NCI-H446 treated with DMSO at 0.1 percent for 48 hours (cell line): ENCODE data around the gene CDCP1.

Experiments used
- DNase-seq: peaks from one replicate; lab custom pipeline; 2025; lab: John Stamatoyannopoulos, UW

CDCP1 gene

DNA sequence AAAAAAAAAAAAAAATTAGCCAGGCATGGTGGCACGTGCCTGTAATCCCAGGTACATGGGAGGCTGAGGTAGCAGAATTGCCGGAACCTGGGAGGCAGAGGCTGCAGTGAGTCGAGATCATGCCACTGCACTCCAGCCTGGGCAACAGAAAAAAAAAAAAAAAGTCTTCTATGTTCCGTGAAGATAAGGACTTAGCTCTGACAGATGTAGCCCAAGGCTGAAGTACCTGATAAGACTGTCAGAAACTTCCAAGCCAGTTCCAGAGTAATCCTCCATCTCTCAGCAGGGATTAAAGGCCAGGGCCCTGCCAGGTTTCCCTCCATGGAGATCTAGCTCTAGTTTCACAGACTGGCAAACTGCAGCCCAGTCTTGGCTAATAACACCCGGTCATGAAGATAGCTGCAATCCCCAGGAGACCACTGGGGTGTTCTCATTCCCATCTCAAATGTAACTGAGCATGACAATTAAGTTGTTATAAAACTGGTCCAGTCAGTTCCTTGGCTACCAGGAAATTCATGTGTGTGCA lies 8.5 kb downstream of the CDCP1 start:
- no peak for DNase-seq

DNA sequence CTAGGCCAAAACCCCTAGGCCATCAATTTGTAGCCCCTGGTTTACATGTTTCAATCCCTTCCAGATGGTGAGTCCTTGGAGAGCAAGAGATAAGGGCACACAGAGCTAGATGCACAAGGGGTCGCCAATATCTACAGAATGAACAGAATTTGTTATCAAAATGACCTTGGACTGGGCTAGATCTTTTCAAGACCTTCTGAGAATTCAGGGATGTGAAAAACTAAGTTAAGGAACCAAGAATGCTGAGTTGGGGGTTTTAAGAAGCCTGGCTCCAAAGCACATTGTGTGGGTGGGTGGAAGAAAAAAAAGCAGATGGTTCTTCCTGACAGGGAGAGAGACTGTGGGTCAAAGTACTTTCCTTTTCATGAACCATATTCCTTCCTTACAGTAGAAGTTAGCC lies 10.2 kb downstream of the CDCP1 start:
- no peak for DNase-seq

DNA sequence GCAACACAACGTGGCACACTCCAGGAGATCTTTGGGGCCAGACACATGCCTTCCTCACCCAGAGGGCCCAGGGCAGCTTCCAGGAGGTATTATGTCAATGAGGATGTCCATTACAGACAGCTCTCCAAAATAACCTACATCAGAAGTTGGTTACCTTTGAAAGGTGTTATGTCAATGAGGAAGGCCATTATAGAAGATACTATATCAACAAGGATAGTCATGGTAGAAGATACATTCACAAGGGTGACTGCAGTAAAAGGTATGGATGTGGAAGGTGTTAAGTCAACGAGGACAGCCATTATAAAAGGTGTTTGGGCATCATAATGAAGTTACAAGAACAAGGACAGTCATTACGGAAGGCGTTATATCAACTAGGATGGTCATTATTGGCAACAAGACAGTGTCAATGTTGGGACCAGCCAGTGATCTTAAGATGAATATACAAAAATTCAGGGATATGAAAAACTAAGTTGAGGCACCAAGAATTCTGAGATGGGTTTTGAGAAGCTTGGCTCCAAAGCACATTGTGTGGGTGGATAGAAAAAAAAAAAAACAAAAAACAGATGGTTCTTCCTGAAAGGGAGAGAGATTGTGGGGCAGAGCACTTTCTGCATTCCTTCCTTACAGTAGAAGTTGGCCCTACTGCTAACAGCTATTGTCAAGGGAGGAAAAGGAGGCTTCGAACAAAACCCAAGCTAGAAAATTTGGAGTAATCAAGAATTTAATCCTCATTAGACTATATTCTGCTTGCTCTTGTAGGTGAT lies 11.2 kb downstream of the CDCP1 start:
- no peak for DNase-seq

DNA sequence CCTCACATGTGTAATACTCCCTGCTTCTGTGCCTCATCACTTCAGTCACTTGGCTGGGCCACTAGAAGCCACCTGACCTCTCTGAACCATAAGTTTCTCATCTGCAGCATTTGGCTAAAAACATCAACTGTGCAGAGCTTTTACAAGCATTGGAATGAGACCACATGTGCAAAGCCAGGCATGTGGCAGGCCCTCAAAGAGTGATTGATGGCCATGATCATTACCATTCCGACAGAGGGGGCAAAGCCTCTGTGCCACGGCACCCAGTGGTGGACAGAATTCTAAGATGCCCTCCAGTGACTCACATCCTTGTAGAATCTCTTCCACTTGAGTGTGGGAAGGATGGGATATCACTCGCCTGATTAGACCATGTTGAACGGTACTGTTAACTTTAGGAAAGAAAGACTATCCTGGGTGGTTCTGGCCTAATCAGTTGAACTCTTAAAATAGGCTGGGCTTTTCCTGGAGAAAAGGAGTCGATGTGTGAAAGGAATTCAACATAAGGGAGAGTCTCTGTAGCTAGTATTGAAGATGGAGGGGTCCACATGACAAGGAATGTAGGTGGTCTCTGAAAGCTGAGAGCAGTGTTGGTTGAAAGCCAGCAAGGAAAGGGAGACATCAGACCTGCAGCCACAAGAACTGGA lies 13.5 kb downstream of the CDCP1 start:
- DNase-seq, result no peak

DNA sequence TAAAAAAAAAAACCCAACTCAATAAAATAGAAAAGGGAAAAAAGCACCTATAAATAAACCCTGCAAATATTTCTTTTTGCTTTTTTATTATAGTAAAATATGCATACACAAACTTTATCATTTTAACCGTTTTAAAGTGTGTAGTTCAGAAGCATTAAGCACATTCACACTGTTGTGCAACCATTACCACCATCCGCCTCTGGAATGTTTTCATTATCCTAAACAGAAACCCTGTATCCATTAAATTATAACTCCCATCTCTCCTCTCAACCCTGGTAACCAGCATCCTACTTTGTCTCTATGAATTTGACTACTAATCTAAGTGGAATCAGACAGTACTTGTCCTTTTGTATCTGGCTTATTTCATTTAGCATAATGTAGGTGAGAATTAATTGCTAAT lies 15.0 kb downstream of the CDCP1 start:
- DNase-seq, result no peak

DNA sequence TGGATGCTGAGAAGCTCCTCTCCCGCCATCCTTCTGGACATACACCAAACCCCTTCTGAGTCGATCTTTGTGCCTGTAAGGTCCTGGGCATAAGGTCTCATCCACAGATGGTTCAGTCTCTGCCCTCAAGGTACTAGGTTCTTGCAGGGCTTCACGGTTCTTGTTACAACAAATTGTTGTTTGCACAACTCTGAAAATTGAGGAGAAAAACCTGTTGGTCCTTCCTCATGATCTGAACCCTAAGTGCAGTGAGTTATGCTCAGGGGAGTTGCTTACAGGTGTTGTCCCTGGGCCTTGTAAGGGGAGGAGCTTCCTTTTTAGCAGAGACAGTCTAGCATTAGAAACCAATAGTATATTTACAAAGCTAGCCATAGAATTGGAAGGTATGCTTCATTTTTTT lies 15.7 kb downstream of the CDCP1 start:
- no peak for DNase-seq

DNA sequence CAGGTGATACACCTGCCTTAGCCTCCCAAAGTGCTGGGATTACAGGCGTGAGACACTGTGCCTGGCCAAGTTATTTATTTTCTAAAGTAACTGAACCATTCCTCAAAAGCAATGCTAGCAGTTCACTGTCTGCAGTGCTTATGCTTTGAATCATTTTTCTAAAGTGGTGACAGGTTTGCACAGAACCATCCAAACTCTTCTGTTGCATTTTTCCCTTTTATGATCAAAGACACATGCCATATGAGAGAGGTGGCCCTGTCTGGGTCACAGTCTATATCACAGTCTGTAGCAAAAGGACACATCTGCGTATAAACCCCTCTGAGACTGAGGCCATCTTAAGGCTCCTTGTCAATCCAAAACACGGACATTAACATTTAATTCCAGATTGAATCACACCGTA lies 17.2 kb downstream of the CDCP1 start:
- no peak for DNase-seq

DNA sequence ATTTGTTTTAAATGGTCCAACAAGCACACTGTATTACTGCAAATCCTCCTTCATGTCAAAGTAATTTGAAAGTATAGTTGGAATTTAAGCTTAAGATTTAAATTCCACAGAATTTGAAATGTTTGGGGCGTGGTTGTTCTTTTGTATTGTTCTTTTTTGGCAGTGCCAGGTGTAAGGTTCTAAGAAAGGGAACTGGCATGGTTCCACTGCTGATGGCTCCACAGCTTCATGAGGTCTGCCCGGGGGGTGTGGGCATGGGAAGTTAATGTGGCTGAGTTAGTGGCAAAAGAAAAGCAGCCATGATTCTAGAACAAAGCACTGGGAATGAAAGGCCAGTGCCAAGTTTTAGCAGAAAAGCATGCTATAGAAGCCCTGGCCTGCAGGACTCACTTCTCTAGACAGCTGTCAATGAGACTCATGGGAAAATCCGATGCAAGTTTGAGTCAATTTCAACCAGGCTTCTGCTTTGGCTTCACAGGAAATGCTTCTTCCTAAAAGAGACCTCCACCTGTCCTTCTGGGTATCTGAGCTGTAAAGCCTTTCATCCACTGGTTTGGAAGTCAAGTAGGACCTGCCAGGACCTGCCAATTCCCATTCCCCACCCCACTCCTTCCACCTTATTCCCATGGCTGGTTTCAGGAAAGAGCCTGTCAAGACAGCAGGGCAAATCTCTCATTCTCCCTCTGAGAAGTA lies 18.9 kb downstream of the CDCP1 start:
- no peak for DNase-seq

DNA sequence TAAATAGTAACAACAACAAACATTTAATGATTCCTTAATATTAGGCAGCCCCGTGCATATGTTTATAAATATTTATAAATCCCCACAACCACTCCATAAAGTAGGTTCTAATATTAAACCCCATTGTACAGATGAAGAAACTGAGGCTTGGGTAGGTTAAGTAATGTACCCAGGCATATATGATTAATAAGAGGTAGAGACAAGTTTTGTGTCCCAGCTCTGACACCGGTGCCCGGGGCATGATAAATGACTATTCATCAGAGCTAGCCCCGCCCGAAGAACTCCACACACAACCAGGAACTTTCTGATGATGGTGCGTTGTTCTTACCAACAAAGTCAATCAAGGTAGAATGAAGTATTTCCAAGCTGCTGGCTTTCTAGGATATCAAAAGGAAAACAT lies 19.4 kb downstream of the CDCP1 start:
- no peak for DNase-seq

DNA sequence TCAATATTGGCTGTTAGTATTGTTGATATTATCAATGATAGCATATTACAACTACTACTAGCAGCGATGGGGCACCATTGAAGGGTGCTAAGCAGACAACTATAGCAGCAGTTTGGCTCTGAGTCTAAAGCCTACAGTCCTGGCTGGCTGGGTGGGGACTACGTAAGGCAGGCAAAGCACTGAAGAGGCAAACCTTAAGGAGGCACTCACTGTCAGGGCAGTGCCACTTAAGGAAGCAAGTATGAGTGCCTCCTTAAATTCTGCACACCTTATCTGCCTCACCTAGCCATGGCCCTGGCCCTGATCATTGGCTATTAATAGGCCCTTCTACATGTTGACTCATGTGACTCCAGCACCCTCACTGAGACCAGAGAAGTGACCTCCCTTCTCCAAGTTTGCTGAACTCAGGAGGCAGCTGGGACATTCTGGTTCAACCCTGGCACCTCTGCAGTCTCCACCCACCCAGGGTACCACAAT lies 20.6 kb downstream of the CDCP1 start:
- no peak for DNase-seq

DNA sequence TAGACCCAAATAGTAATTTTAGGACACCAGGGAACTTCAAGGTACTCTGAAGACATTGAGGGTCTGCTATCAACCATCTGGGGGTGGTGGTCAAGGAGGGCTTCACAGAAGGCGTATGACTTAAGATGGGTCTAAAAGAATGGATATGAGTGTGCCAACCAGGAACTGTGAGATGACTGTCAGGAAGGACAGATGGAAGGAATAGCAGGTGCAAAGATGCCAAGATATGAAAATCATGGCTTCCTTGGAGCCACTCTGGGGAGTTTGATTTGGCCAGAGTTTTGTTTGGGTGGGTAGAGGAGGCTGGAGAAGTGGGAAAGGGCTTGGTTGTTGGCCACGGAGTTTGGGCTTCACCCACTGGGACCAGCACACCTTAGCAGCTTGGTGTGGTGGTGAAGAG lies 21.2 kb downstream of the CDCP1 start:
- DNase-seq, result no peak

DNA sequence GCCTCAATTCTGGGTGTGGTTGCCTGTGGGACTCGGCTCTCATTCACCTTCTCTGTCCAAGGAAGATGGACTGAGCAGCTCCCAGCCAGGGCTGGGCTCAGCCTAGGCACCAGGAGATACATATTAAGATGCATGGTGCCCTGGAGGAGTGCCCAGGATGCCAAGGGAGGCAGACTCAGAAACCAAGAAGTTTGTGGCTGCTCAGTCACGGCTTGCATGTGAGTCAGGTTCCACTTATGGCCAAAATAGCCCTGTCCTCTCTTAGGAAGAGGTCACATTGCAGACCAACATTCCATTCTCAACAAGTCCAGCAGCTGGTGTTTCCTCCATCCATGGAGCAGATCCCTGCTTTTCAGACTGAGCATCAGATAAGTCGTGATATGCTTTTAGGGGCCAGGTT lies 21.8 kb downstream of the CDCP1 start:
- no peak for DNase-seq

DNA sequence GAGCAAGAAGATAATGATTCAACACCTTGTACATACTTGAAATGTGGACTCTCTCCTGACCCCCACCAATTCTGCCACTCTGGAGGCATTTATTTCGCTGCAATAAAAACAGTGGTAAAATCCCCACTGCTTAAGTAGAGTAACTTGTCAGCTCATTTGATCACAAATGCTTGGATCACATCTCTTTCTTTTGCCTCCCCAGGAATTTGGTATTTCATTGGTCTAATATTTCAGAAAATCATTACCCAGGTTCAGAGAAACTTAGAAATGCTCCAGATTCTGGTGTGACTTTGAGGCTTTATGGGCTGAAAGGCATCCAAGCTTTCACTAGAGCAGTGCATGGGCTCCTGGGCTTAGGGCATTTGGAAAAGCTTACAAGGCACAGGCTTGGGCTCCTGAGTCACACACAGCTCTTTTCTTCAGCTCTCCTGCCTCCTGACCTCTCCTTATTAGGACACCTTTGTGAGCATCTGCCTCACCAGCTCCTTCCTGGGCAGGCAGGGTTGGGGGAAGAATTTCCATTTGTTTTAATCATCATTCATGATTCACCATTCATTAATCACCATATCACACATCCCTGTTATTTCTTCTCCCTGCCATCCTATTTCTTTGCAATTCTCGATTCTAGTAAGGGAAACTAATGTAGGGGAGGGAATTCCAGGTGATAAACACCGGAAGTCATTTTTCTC lies 22.5 kb downstream of the CDCP1 start:
- no peak for DNase-seq

DNA sequence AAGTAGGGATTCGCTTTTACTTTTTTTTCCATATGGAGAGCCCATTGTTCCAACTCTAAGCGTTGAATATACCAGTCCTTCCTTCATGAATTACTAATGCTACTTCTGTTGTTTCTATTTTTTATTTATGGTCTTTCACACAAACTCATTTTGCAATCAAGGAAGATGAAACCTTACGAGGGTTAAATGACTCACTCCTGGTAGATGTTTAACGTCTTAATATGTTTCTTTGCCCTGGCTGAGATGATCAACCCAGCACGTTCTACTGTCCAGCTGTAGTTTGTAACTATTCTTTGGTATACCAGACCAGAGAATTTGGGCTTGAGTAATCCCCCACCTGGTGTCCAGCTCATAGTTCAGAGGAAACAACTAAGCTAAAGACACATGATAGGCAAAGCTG lies 23.1 kb downstream of the CDCP1 start:
- no peak for DNase-seq

DNA sequence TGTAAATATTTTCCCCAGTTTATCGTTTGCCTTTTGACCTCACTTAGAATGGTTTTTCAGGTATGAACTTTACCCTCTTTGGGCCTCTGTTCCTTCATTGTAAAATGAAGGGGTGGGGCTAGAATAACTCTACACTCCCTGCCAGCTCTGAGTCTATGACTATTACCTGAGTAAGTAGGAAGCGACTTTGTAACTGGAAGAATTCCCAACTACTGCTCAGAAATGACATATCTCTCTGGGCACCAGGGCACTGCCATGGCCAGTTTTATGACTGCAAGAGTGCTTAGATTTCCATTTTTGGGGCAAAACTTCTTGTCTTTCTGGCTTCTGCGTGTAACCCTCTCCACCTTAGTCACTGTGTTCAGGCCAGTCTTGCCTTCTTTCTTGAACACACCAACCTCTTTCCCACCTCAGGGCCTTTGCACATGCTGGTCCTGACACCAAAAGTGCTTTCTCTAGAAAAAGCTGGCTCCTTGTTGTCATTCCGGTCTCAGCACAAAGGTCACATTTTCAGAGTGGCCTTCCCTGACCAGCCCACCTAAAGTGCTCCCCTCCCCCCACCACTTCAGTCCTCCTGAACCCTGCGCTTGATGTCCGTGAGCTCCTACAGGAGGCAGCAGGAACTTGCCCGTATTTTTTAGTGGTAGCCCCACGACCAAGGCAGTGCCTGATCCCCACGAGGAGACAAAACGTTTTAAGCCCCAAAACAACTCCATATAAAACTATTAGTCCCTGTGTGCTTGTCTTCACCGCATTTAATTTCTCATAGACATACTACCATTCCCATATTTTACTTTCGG lies 25.6 kb downstream of the CDCP1 start:
- DNase-seq, result no peak

DNA sequence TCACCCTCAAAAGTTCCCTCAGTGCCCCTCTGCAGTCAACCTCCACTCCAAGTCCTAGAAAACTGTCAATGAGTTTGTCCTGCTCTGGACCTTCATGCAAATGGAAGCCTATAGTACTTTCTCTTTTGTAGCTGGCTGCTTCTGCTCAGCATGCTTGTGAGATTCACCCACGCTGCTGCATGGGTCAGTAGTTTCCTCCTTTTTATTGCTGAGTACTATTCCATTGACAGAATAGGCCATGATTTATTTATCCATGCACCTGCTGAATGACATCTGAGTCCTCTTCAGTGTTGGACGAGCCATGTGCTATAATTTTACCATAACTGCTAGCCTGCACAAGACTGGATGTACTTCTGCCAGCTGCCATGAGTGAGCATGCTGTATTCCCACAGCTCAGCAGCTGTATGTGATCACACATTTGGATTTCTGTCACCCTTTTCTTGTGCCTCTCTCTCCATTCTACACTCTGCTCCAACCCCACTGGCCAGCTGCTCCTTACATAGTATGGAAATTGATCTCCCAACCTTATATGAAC lies 26.3 kb downstream of the CDCP1 start:
- DNase-seq, result no peak

DNA sequence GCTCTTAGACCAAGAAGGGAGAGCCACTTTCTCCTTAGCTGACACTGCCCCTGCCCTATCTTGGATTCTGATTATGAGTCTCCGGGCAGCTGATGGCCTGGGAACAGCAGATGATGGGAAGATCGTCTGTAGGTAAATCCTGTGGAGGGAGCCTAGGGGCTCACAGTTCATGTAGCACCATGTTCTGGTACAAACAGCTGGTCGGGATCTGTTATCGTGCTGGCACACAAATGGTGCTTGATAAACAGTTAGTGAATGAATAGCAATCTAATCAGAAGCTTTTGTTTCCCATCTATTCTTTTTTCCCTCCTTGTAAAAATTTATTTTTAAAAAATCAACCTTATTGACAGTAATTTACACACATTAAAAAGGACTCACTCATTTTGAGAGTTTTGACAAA lies 26.8 kb downstream of the CDCP1 start:
- no peak for DNase-seq

DNA sequence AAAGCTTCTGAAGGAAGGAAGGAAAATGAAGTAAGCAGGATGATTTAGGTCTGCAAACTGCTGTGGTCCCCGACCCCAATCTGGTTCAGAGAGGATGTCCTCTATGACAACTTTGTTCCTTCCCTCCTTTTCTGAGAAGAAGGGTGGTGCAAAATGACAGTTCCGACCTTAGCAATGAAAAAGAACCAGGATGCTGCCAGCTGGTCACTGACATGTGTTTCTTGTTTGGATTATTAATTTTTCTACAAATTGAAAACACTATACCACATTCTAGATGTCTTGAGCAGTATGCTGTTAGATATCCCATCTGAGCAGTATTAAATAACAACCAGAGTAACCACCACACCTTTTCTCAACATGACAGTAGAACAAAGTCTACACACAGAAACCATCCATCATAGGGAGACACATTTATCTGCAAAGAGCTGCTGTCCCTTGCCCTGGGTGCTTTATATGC lies 27.5 kb downstream of the CDCP1 start:
- DNase-seq, result no peak

DNA sequence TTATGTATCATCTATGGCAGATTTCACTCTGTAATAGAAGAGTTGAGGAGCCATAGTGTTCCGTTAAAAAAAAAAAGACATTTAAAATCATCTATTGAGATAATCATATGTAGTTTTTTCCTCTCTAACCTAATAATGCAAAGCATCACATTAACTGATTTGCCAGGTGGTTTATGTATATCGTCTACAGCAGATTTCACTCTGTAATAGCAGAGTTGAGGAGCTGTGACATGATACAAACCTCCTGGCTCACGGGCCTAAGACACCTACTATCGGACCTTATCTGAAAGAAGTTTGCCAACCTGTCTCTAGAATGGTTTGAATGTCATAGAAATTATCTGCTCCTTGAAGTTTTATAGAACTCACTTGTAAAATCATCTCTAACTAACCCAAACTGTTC lies 29.8 kb downstream of the CDCP1 start:
- no peak for DNase-seq

DNA sequence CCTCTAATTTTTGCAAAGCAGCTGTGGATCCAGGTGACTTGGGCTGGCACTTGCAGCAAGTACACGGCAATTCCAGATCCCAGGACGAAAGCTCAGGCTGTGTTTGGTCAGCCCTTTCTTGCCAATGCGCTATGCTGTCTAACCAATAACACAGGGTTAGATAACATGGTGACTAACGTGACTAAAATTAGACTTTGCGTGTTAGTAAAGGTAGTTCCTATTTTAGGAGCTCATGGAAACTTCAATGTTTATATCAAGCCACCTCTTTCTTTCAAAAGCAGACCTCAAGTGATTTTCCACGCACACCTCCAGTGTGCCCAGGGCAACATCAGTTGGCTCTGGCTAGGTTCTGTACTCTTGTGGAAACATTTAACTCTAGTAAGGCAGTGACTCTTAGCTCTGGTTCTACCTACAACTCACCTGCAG lies 32.5 kb downstream of the CDCP1 start:
- DNase-seq, result no peak

DNA sequence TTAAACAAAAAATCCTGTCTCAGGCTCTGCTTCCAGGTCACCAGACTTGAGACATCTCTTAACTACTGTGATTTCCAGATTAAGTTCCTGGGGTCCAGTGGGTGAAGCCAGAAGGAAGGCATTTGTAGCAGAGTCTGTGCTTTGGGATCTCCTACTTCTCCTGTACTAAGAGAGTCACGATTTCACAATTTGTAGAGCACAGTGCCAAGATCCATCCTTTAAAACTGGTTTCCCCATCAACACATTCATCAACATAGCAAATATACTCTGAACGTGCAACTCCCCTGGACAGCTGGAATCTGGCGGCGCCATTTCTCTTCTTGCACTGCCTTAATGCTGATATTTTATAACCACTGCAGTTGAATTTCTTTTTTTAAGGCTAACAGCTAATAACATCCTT lies 33.2 kb downstream of the CDCP1 start:
- DNase-seq, result no peak
